ENCODE data around the gene GNG7. TPM values are rescaled to one million over a fixed set of nuclear protein-coding genes. Genes with fewer than 3 reads are reported as not detected.
"Not testable (repeated sequence)": the region's sequence is repeated elsewhere in the genome, so short reads cannot be mapped to it uniquely, and the experiment has no call there.

The GNG7 gene
- total RNA-seq, 2 donors from 2014 or later: 2.1 to 4.5 TPM

DNA sequence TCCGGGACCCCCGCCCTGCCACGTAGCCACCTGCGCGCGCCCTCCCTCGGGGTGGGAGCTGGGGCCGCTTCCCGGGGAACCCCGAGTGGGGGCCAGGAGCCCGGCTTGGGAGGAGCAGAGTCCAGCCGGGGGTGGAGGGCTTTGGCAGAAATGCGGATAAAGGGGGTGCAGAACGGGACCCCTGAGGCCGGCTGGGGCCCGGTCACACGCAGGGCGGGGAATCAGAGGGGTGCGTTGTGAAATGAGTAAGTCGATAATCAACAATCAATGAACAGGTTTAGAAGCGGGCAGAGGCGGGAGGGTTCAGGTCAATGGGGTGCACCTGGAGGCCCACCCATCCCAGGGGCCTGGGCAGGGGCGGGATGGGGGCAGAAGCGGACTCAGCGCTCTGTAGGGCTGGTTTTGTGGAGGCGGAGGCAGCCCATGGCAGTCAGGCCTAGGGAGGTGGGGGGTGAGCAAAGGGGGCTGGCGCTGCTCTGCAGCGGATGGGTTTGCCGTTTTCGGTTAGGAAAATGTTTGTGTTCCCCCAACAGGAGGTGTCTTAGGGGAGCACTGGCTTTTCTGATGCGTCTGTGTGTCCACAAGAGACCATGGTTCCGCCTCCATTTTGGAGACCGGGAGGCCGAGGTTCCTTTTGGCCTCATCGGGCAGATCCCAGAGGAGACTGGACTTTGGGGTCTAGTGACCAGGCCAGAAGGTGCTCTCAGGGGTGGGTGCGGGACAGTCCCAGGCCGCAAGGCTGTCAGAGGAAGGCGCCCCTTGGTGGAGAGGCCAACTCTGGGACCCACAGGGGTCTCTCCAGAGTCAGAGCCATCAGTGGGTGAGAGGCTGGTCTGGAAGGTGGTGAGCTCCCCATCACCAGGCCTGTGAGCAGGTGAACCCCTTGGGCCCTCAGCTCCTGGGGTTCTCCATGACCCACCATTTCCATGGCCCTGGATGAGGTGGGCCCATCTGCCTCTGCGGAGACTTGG lies 19.4 kb upstream of the GNG7 start:
- Mint-ChIP-seq H3K27me3 (peaks cover 41% of the 10 kb centered on the region), H3K4me3 (peak overlapping the region; percentile 67)

DNA sequence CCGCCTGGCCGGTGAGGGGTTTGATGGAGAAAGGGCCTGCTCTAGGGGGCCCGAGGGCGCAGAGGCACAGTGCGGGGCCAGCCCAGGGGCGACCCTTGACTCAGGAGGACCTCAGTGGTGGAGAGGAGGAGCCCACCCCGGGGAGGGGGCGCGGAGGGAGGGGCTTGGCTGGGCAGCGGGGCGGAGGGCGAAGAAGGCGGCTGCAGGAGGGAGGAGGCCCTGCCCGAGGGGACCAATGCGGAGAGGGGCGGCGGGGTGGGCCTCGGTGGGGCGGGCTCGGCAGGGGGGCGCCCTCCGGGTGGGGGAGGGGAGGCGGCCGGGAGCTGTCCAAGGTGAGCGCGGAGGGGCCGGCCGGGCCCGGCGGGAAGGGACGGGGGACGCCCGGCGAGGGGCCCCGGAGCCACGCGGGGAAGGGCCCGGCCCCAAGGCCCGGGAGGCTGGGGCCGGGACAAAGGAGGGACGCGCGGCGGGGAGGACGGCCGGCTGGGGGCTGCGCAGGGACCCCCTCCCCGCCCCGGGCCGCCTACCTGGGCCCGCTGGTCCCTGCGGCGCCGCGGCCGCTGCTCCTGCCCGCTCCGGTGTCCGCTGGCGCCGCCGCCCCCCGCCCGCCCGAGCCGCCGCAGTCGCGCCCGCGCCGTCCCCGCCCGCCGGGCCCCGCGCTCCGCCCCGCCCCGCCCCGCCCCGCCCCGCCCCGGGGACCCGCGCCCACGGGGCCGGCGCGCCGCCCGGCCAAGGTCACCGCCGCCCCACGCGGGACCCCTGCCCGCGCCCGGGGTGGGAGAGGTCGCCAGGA lies 18.5 kb upstream of the GNG7 start, which contains the start of gene DIRAS1:
DIRAS1 (minus strand) TSS at position 596 of the 793 bp plus-strand sequence. CDS start 3,566 bp downstream, outside the sequence.
- DNase-seq (no peak), ATAC-seq (no peak)
- Mint-ChIP-seq H3K27ac (no peak within 1 kb of the TSS), H3K27me3 (peaks cover 35% of the 10 kb centered on the region), H3K4me3 (peak within 1 kb of the TSS; percentile 71), H3K4me1 (peaks cover 2% of the 10 kb centered on the region), H3K36me3 (ENCODE audit: low read depth) (peaks cover 3% of the 10 kb centered on the region)
- H3K9me3 ChIP-seq (ENCODE audit: control insufficient read depth, low read length, poor library complexity, severe bottlenecking): no peaks in the 10 kb centered on the region

More for the DNA sequence above, 19.4 kb upstream of the GNG7 start:
- no peak for DNase-seq
- Mint-ChIP-seq H3K36me3 (ENCODE audit: low read depth) (peaks cover 3% of the 10 kb centered on the region), H3K4me1 (peaks cover 2% of the 10 kb centered on the region), H3K27ac (no peak overlapping the region)
- ATAC-seq: no peak
- H3K9me3 ChIP-seq (ENCODE audit: control insufficient read depth, low read length, poor library complexity, severe bottlenecking): no peaks in the 10 kb centered on the region

DNA sequence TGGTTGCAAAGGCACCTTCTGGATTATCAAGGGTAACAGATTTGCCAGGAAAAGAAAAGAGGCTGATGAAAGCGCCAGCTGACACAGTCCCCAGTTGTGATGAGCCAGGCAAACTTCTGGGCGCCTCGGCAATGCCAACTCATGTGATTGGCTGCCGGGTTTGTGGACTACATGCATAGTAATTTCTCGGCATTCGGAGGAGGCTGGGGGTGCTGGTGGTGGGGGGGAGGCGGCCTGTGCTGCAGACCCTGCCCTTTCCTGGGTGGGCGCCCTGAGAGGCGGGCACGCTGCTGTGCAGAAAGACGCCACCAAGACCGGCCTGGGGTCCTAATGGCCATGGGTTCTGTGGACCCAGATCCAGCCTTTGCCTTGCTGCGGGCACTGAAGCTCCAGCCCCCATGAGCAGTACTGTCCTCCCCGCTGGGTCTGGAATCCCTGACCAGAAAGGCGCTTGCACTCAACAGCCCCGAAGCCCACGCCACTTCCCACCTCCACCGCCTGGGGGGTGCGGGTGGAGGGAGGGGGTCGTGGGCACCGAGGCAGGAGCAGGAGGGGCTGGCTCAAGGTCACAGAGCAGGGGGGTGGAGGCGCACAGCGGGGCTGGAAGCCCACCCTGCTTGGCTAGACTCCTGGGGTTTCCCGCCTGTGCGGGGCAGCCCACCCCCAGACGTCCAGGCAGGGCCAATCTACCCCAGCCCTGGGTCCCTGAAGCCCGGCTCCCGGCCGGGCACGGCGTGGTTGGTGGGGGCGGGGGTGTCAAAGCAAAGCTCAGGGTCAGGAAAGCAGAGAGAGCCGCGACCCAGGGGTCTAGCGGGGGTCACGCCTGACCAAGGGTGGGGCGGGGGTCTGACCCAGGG lies 17.7 kb upstream of the GNG7 start:
- no peak overlapping the region for H3K27ac Mint-ChIP-seq
- H3K27me3 Mint-ChIP-seq: peaks cover 31% of the 10 kb centered on the region
- DNase-seq (no peak), ATAC-seq (no peak)
- peaks cover 2% of the 10 kb centered on the region for H3K4me1 Mint-ChIP-seq
- H3K36me3 Mint-ChIP-seq (ENCODE audit: low read depth): peaks cover 3% of the 10 kb centered on the region
- no peaks in the 10 kb centered on the region for H3K9me3 ChIP-seq (ENCODE audit: control insufficient read depth, low read length, poor library complexity, severe bottlenecking)
- H3K4me3 Mint-ChIP-seq: peak overlapping the region; percentile 71

DNA sequence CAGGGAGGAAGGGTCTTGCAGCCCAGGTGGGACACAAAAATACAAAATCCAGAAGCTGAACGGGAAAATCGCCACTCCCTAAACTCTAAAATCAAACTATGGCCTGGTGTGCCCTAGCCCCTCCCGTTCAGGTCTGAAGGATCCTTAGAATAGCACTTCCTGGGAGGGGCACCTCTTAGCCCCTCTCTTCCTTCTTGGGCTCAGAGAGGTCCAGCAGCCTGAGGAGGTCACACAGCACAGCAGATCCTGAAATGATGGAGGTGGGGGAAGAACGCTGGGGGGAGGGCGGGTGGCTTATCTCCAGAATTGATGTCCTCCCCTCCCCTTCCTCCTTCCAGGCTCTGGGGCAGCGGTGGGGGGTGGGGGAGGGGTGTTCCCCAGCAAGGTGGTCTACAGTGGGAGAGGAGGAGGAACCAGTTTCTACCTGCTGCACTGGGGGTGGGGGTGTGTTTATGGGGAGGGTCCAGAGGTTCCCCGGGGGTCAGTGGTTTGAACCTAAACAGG lies 16.8 kb upstream of the GNG7 start:
- no peaks in the 10 kb centered on the region for H3K9me3 ChIP-seq (ENCODE audit: control insufficient read depth, low read length, poor library complexity, severe bottlenecking)
- peaks cover 2% of the 10 kb centered on the region for H3K4me1 Mint-ChIP-seq
- H3K36me3 Mint-ChIP-seq (ENCODE audit: low read depth): peaks cover 2% of the 10 kb centered on the region
- no peak for DNase-seq
- ATAC-seq: no peak
- H3K27me3 Mint-ChIP-seq: peaks cover 27% of the 10 kb centered on the region
- H3K27ac Mint-ChIP-seq: no peak overlapping the region
- no peak overlapping the region for H3K4me3 Mint-ChIP-seq

DNA sequence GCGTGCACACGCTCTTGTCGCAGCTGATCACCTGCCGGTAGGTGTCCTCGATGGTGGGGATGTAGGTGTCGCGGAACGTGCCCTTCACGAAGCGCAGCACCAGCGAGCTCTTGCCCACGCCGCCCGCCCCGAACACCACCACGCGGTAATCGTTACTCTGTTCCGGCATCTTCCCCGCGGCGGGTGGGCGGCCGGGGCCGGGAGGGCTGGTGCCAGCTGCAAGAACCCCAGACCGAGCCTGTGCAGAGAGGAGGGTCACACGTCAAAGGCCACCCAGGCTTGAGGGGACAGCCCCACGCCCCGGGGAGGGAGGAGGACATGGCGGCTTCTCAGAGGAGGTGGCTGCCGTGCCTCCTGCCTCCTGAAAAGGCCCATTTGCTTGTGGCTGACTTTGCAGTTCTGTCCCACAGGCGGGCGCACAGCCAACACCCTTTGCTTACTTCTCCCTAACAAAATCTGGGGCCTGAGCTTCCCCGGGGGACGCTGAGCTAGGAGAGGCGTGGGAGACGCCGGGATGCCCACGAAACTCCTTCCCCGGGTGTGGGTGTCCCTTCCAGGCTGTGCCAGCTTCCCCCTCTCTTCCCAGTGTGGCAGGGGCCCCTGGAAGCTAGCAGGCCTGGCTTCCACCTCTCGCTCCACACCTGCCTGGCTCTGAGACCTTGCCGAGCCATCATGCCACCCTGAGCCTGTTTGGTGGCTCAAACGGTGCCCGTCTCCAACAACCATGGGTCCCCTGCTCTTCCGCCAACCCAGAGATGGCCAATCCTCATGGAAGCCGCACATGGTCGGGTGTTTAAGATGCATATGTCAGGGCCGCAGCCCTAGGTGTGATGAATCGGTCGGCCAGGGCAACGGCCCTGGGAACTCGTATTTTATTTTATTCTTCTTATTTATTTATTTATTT lies 15.4 kb upstream of the GNG7 start:
- Mint-ChIP-seq H3K4me1 (peaks cover 2% of the 10 kb centered on the region), H3K27ac (no peak overlapping the region), H3K4me3 (no peak overlapping the region), H3K36me3 (ENCODE audit: low read depth) (no peaks in the 10 kb centered on the region), H3K27me3 (peaks cover 17% of the 10 kb centered on the region)
- no peak for ATAC-seq
- H3K9me3 ChIP-seq (ENCODE audit: control insufficient read depth, low read length, poor library complexity, severe bottlenecking): no peaks in the 10 kb centered on the region
- no peak for DNase-seq

DNA sequence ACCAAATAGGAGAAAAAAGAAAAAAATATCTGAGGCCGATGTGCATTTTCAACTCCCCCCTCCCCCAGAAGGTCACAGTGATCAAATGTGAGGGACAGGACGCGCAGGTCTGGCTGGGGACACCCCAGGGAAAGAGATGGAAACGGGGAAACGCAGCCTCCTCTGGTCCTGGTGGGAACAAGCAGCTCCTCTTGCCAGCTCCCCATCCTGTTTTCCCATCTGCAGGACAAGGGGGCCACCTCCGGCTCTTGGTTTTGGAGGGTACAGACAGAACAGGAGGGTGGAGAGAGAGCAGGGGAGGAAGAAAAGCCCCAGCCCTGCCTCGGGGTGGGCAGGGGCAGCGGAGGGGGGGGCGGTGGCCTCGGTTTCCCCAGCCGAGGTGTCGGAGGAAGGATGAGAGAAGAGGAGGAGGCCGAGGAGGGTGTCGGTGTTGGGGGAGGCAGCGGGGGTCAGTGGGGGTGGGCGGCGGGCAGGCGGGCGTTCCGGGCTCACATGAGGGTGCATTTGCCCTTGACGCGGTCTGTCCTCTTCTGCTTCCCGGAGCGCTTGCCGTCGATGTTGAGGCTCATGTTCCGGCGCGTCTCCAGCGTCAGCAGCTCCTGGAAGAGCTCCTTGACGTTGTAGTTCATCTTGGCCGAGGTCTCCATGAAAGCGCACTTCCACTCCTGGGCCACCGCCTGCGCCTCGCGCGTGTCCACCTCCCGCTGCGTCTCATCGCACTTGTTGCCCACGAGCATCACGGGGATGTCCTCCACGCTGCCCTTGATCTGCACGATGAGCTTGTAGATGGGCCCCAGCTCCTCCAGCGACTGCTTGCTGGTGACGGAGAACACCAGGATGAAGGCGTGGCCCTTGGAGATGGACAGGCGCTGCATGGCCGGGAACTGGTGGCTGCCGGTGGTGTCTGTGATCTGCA lies 14.5 kb upstream of the GNG7 start:
- peaks cover 4% of the 10 kb centered on the region for H3K4me1 Mint-ChIP-seq
- no peak overlapping the region for H3K27ac Mint-ChIP-seq
- H3K4me3 Mint-ChIP-seq: no peak overlapping the region
- no peaks in the 10 kb centered on the region for H3K9me3 ChIP-seq (ENCODE audit: control insufficient read depth, low read length, poor library complexity, severe bottlenecking)
- DNase-seq: no peak
- H3K36me3 Mint-ChIP-seq (ENCODE audit: low read depth): no peaks in the 10 kb centered on the region
- no peak for ATAC-seq
- peaks cover 17% of the 10 kb centered on the region for H3K27me3 Mint-ChIP-seq

DNA sequence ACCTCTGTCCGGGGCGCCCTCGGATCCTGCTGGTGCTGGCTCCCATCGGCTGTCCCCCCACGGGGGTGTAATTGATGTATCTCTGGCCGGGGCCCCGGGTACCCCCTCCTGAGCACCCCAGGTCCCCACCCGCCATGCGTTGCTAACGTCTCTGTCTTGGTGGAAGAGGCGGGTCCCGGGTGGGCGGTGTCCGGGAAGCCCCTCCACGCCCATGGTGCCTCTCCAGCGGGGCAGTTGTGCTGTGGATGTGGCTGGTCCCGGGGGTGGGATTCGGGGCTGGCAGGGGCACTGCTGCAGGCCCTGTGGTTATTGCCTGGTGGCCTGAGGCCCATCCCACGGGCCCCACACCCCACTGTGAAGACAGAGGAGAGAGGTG lies 13.8 kb upstream of the GNG7 start:
- DNase-seq: no peak
- Mint-ChIP-seq H3K27me3 (peaks cover 17% of the 10 kb centered on the region), H3K27ac (no peak overlapping the region), H3K4me1 (peaks cover 6% of the 10 kb centered on the region), H3K36me3 (ENCODE audit: low read depth) (peaks cover 2% of the 10 kb centered on the region), H3K4me3 (no peak overlapping the region)
- H3K9me3 ChIP-seq (ENCODE audit: control insufficient read depth, low read length, poor library complexity, severe bottlenecking): no peaks in the 10 kb centered on the region
- no peak for ATAC-seq

DNA sequence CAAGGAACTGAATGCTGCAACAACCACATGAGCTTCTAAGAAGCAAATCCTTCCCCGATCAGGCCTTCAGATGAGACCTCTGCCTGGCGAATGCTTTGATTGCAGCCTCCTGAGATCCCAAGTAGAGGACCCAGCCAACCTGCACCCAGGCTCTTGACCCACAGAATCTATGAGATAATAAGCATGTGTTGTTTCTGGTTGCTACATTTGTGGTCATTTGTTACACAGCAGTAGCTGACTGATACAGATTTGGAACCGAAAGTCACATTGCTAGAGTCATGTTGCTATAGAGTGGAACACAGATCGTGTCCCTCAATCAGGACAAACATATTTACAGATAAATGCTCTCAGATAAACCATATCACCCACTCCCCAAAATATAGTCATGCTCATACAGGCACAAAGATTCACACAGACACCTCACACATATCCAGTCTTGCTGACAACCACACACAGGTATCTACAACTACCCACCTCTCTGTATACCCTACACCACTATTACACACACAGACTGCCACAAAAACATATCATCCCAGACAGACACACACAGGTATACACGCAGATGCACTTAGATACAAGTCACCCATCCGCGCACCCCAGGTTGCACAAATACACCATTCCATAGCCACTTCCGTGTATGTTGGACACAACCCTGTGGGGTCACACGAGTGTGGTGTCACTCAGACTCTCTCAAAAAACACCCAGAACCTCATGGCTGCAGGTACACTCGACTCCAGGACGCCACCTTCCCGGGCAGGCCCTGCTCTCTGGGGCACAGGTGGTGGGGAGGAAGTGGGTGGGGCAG lies 13.2 kb upstream of the GNG7 start:
- Mint-ChIP-seq H3K27me3 (peaks cover 17% of the 10 kb centered on the region), H3K4me3 (no peak overlapping the region), H3K4me1 (peaks cover 6% of the 10 kb centered on the region), H3K36me3 (ENCODE audit: low read depth) (peaks cover 2% of the 10 kb centered on the region), H3K27ac (no peak overlapping the region)
- H3K9me3 ChIP-seq (ENCODE audit: control insufficient read depth, low read length, poor library complexity, severe bottlenecking): no peaks in the 10 kb centered on the region
- DNase-seq: no peak
- no peak for ATAC-seq

DNA sequence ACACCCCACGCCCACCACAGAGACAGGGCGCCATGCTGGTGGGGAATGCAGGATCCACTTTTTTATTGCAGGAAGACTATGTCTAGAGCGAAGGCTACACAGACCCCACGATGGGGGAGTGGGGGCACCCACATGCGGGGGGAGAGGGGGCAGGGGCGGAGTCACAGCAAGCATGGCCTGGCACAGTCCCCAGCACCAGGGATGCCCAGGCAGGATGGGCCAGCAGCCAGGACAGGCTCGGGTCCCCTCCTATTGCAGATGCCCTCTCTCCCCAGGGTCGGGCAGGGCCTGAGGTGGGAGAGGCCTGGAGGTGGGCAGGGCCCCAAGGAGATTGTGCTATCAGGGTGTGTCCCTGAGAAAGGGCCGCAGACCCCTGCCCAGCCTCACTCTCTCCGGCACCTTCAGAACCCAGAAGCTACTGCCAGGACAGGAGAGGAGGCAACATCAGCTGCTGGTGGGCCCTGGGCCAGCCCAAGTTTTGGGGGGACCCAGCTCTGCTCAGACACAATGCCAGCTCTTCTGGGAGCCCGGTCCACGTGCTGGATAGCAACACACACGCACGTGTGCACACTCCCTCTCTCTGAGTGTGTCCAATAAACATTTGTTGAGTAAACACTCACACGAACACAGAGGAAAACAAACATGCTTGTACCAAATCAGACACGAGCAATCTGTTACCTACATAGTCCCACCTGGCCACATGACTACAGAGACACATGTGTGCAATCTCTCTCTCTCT lies 12.2 kb upstream of the GNG7 start:
- no peak for DNase-seq
- Mint-ChIP-seq H3K27me3 (peaks cover 14% of the 10 kb centered on the region), H3K36me3 (ENCODE audit: low read depth) (peaks cover 2% of the 10 kb centered on the region), H3K27ac (no peak overlapping the region), H3K4me3 (no peak overlapping the region), H3K4me1 (peaks cover 6% of the 10 kb centered on the region)
- no peaks in the 10 kb centered on the region for H3K9me3 ChIP-seq (ENCODE audit: control insufficient read depth, low read length, poor library complexity, severe bottlenecking)
- no peak for ATAC-seq

DNA sequence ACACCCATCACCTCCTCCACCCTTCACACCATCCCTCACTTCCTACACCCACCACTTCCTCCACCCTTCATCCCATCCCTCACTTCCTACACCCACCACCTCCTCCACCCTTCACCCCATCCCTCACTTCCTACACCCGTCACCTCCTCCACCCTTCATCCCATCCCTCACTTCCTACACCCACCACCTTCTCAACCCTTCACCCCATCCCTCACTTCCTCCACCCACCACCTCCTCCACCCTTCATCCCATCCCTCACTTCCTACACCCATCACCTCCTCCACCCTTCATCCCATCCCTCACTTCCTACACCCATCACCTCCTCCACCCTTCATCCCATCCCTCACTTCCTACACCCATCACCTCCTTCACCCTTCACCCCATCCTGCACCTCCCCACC lies 11.6 kb upstream of the GNG7 start:
- H3K36me3 Mint-ChIP-seq (ENCODE audit: low read depth): not testable (repeated sequence)
- peaks cover 12% of the 10 kb centered on the region for H3K27me3 Mint-ChIP-seq

More for the DNA sequence above, 11.6 kb upstream of the GNG7 start:
- not testable (repeated sequence) for H3K27ac Mint-ChIP-seq; DNase-seq; H3K4me3 Mint-ChIP-seq; H3K9me3 ChIP-seq (ENCODE audit: control insufficient read depth, low read length, poor library complexity, severe bottlenecking); ATAC-seq; H3K4me1 Mint-ChIP-seq
